Measurements from ENCODE around the gene RNF151.
"Not testable (repeated sequence)": the region's sequence is repeated elsewhere in the genome, so short reads cannot be mapped to it uniquely, and the experiment has no call there.

RNF151 gene

GRCh38 chr16:1938910-1939309 is 27.7 kb upstream of the RNF151 start:
- no peak for DNase-seq (ENCODE audit: low read depth)
- TF ChIP-seq, protein P1, sequence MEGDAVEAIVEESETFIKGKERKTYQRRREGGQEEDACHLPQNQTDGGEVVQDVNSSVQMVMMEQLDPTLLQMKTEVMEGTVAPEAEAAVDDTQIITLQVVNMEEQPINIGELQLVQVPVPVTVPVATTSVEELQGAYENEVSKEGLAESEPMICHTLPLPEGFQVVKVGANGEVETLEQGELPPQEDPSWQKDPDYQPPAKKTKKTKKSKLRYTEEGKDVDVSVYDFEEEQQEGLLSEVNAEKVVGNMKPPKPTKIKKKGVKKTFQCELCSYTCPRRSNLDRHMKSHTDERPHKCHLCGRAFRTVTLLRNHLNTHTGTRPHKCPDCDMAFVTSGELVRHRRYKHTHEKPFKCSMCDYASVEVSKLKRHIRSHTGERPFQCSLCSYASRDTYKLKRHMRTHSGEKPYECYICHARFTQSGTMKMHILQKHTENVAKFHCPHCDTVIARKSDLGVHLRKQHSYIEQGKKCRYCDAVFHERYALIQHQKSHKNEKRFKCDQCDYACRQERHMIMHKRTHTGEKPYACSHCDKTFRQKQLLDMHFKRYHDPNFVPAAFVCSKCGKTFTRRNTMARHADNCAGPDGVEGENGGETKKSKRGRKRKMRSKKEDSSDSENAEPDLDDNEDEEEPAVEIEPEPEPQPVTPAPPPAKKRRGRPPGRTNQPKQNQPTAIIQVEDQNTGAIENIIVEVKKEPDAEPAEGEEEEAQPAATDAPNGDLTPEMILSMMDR (IDR thresholded peaks at IDR 0.05; ENCODE audit: control insufficient read depth, extremely low read depth, insufficient read depth): no peak
- no peak overlapping the region for H3K4me3 ChIP-seq (ENCODE audit: low read depth, low read length)

DNA sequence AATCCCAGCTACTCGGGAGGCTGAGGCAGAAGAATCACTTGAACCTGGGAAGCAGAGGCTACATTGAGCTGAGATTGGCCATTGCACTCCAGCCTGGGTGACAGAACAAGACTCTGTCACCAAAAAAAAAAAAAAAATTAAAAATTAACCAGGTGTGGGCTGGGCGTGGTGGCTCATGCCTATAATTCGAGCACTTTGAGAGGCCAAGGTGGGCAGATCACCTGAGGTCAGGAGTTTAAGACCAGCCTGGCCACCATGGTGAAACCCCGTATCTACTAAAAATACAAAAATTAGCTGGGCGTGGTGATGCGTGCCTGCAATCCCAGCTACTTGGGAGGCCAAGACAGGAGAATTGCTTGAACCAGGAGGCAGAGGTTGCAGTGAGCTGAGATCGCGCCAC is 26.8 kb upstream of the RNF151 start:
- not testable (repeated sequence) for DNase-seq (ENCODE audit: low read depth); H3K4me3 ChIP-seq (ENCODE audit: low read depth, low read length)

DNA sequence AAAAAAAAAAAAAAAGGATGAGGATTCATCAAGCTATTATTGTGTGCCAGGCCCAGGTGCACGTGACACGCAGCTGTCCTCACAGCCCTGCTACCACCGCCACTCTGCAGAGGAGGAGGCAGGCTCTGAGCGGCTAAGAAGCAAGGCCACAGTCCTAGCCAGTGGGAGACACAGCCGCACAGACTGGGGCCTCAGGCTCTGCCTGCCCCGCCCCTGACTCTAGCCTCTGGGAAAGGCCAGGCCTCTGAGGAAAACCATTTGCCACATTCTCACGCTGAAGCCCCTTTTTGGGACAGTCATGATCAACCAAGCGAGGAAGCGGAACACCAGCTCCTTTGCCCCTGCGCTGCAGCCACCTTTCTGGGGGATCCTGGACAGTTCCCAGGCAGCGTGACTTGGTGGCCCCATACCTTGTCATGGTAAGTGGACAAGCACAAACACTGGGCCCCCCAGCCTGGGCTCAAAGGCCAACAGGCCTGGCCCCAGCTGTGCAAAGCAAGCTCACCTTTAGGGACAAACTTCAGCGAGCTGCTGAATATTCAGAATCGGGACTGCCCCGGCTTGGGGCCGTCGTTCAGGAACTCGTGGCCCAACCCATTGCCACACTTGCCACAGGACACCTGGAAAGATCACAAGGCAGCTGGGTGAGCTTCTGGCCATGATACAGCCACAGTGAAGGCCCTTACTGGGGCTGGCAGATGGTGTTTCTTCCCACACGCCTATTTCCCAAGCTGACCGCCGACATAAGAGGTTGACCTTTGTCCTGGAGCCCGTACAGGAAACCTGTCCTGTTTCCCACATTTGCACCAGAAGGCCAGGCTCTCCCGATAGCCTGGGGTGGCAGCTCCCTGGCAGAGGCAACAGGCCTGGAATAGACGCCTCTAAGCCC is 26.1 kb upstream of the RNF151 start:
- DNase-seq (ENCODE audit: low read depth): no peak
- TF ChIP-seq, protein P1 (IDR thresholded peaks at IDR 0.05; ENCODE audit: control insufficient read depth, extremely low read depth, insufficient read depth): no peak
- no peak overlapping the region for H3K4me3 ChIP-seq (ENCODE audit: low read depth, low read length)

DNA sequence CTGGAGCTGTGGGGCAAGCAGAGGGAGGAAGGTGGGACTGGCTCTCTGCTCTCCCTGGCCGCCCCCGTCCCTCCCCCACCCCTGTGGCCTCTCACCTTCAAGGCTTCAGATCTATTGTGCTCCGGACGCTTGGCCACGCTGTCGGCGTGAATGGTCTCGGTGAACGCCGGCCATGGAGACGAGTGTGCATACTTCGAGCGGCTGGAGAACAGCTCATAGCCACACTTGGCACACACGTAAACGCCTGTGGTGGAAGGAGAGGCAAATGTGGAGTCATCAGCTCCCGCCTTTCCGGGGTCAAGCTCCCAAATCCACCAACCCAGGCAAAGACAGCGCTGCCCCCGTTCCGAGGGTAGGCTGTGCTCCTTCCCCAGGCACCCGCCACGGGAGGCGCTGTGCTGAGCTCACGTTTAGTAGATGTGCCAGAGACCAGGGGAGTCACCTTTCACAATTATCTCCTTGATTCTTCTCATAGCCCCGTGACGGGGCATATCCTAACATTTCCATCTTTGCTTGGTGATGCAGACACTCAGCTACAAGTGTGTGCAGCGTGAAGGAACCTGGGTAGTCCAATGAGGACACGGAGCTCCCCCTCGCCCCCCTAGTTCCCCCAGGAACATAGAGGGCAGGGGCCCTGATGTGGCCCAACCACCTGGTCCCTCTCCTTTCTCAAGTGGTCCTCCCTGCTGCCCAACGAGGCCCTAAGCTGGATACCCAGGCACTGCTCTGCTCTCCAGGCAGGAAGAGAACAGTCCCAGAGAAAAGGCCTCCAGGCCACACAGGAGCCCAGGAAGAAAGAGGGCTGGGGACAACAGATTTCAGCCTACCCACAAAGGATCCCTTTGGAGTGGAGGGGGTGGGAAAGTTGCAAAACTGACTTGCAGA is 25.3 kb upstream of the RNF151 start:
- peak overlapping the region; percentile 94 for H3K4me3 ChIP-seq (ENCODE audit: low read depth, low read length)
- TF ChIP-seq, protein P1 (IDR thresholded peaks at IDR 0.05; ENCODE audit: control insufficient read depth, extremely low read depth, insufficient read depth): 0 out of 2 replicates have a peak, but pooled peaks have one; percentile 6
- no peak for DNase-seq (ENCODE audit: low read depth)

DNA sequence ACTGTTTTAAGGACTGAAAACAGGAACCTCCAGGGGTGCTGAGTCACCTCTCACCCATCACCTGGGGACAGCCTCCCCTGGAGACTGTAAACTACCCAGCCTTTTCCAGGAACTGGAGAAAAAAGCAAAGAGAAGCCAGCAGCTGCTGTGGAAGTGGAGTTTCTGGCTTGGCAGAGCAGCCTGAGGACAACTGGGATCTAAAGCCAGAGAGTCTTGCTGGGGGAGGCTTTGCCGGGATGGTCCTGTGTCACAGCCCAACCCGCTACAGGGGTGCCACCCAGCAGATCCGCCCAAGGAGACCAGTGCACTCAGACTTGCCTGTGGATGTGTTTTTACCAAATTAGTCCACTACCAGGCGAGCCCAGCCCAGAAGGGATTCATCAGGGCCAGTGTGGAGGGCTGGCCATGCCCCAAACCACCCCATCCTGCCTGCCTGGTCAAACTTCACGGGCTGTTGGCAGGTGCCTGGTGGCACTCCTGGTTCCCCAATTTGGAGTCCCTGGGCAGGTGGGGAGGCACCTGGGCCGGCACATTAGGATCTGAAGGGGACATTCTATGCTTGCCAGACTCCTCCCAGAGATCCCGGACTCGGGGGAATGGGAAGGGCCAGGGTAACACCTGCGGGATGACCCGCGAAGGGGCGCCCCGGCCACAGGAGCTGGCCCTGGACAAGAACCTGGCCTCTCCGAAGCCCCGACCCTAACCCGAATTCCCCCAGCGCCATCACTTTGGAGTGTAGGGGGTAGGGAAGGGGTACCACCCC is 24.4 kb upstream of the RNF151 start:
- peak overlapping the region; percentile 94 for H3K4me3 ChIP-seq (ENCODE audit: low read depth, low read length)
- TF ChIP-seq, protein P1 (IDR thresholded peaks at IDR 0.05; ENCODE audit: control insufficient read depth, extremely low read depth, insufficient read depth): no peak
- no peak for DNase-seq (ENCODE audit: low read depth)

GRCh38 chr16:1942810-1943726 is 23.6 kb upstream of the RNF151 start, which contains the start of gene MSRB1:
TSS of gene MSRB1 (minus strand) at chr16:1943199. CDS start at chr16:1943156, 43 bp downstream.
- TF ChIP-seq, protein P1 (IDR thresholded peaks at IDR 0.05; ENCODE audit: control insufficient read depth, extremely low read depth, insufficient read depth): no peak
- peak within 1 kb of the TSS; percentile 94 for H3K4me3 ChIP-seq (ENCODE audit: low read depth, low read length)

More at GRCh38 chr16:1942810-1943726, 23.6 kb upstream of the RNF151 start, which contains the start of gene MSRB1:
- DNase-seq (ENCODE audit: low read depth): peak; percentile 93

All from LNCaP clone FGC (cell line).